Panc1 (cell line): ENCODE results near the gene ANTXR1.

Experiments used
- POLR2AphosphoS5 ChIP-seq: IDR thresholded peaks from 2 replicates; pipeline ENCODE4 v1.6.1; 2012; ENCODE audit warnings: mild to moderate bottlenecking, low read depth, low read length, moderate library complexity
- TF ChIP-seq, protein P1 (sequence below): fragments of 450-650 bp; IDR thresholded peaks from 2 replicates; pipeline ENCODE4 v1.5.1; 2017; ENCODE audit warnings: mild to moderate bottlenecking

DNA sequence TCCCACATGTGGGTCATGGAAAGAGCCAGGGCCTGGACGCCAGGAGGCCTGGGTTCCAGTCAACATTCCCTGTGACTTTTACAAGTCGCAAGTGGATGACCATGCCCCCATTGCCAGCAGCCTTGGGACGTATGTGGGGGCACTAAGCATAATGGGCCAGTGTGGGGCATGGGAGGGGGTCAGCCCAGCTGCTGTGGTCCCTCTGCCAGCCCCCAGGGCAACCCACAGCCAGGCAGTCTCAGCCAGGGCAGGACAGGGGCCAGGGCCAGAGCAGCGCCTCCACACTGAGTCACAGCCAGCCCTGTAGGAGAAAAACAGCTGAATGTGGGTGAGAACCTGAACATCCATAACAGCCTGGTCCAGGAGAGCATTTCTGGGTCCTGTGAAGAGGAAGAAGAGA is 200.8 kb downstream of the ANTXR1 start:
- TF ChIP-seq, protein P1, sequence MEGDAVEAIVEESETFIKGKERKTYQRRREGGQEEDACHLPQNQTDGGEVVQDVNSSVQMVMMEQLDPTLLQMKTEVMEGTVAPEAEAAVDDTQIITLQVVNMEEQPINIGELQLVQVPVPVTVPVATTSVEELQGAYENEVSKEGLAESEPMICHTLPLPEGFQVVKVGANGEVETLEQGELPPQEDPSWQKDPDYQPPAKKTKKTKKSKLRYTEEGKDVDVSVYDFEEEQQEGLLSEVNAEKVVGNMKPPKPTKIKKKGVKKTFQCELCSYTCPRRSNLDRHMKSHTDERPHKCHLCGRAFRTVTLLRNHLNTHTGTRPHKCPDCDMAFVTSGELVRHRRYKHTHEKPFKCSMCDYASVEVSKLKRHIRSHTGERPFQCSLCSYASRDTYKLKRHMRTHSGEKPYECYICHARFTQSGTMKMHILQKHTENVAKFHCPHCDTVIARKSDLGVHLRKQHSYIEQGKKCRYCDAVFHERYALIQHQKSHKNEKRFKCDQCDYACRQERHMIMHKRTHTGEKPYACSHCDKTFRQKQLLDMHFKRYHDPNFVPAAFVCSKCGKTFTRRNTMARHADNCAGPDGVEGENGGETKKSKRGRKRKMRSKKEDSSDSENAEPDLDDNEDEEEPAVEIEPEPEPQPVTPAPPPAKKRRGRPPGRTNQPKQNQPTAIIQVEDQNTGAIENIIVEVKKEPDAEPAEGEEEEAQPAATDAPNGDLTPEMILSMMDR, result no peak
- TF ChIP-seq POLR2AphosphoS5, result no peak
